ENCODE measurements around the gene ELSPBP1.
"Not testable (repeated sequence)": the region's sequence is repeated elsewhere in the genome, so short reads cannot be mapped to it uniquely, and the experiment has no call there.

ELSPBP1 gene

GRCh38 chr19:48041877-48042580 is 47.6 kb downstream of the ELSPBP1 start:
- DNase-seq (ENCODE audit: low read depth in 2 of 2) = no peak

- no peak for DNase-seq (ENCODE audit: low read depth in 2 of 2)
Observed at GRCh38 chr19:48043675-48044258, 49.3 kb downstream of the ELSPBP1 start, which contains the start of gene CABP5. Gene CABP5 (minus strand): TSS chr19:48044079. CDS start chr19:48043922, 157 bp downstream.

- DNase-seq (ENCODE audit: low read depth in 2 of 2) = no peak
Observed at GRCh38 chr19:48044561-48044960, 50.1 kb downstream of the ELSPBP1 start.

- no peak for DNase-seq (ENCODE audit: low read depth in 2 of 2)
Observed at GRCh38 chr19:48051335-48052033, 57.1 kb downstream of the ELSPBP1 start.

- DNase-seq (ENCODE audit: low read depth in 2 of 2) = no peak
Observed at GRCh38 chr19:48053076-48053475, 58.6 kb downstream of the ELSPBP1 start.

- DNase-seq (ENCODE audit: low read depth in 2 of 2) = no peak
Observed at GRCh38 chr19:48053856-48054255, 59.4 kb downstream of the ELSPBP1 start.

GRCh38 chr19:48059331-48059730 is 64.9 kb downstream of the ELSPBP1 start:
- no peak for DNase-seq (ENCODE audit: low read depth in 2 of 2)

GRCh38 chr19:48060381-48060780 is 65.9 kb downstream of the ELSPBP1 start:
- DNase-seq (ENCODE audit: low read depth in 2 of 2) = no peak

- no peak for DNase-seq (ENCODE audit: low read depth in 2 of 2)
Observed at GRCh38 chr19:48061401-48062344, 67.2 kb downstream of the ELSPBP1 start.

GRCh38 chr19:48064509-48064908 is 70.1 kb downstream of the ELSPBP1 start:
- DNase-seq (ENCODE audit: low read depth in 2 of 2) = no peak

GRCh38 chr19:48069435-48069834 is 75.0 kb downstream of the ELSPBP1 start:
- DNase-seq (ENCODE audit: low read depth in 2 of 2) = no peak

GRCh38 chr19:48070177-48070769 is 75.8 kb downstream of the ELSPBP1 start:
- DNase-seq (ENCODE audit: low read depth in 2 of 2) = not testable (repeated sequence)
